GM12892 (cell line): ENCODE measurements around the gene CD58.

ENCODE experiments used
- POLR2A ChIP-seq: IDR thresholded peaks from 2 replicates; pipeline ENCODE4 v1.6.1; 2011; ENCODE audit warnings: low read depth, low read length, control low read depth
- TAF1 ChIP-seq: IDR thresholded peaks from 2 replicates; pipeline ENCODE4 v1.6.1; 2011; ENCODE audit warnings: low read depth, mild to moderate bottlenecking, control low read depth, low read length, borderline replicate concordance

- TF ChIP-seq POLR2A = 0 out of 2 replicates have a peak, but pooled peaks have one; percentile 11
- TF ChIP-seq TAF1 = no peak
Observed at GRCh38 chr1:116537040-116537831, 33.6 kb downstream of the CD58 start.
